GM11168 (cell line): Measurements from ENCODE around the gene MOV10L1.
"Not testable (repeated sequence)": the region's sequence is repeated elsewhere in the genome, so short reads cannot be mapped to it uniquely, and the experiment has no call there.

Experiments used
- in situ Hi-C: fragments of 300-500 bp; cut with MboI; formaldehyde crosslinking; loops from one replicate; pipeline ENCODE4 v1.12.0; 2022; ENCODE audit warnings: low sequenced_read_pairs; ENCODE audit not compliant: unreplicated experiment

MOV10L1 gene

GRCh38 chr22:50121202-50121740 lies 31.5 kb downstream of the MOV10L1 start:
- in situ Hi-C loops = no loop called here

DNA sequence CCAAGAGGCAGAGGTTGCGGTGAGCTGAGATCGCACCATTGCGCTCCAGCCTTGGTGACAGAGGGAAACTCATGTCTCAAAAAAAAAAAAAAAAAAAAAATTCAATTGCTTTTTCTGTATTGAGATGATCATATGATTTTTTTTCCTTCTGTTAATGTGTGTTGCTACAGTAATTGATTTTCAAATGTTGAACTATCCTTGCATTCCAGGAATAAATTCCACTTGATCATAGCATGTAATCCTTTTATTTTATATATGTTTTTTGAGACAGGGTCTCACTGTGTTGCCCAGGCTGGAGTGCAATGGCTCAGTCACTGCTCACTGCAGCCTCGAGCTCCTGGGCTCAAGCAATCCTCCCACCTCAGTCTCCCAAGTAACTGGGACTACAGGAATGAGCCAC lies 33.3 kb downstream of the MOV10L1 start:
- in situ Hi-C loops = no loop called here

DNA sequence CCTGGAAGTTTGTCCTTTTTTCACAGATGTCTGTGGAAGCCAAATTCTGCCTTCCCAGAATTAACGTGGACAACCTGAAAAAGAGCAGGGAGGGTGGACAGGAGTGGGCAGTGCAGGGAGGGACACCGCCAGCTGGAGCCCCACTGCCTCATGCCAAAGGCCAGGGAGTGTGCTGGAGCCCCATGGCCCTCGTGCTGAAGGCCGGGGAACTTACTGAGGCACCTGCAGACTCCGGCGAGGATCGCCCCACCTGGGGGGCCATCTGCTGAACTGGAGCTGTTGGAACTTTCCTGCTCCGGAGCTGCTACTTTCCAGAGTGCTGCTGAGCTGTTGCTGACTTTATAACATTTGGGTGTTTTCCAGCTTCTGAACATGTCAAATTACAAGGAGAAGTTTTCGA lies 35.2 kb downstream of the MOV10L1 start:
- in situ Hi-C loops = no loop called here

GRCh38 chr22:50129121-50129736 lies 39.4 kb downstream of the MOV10L1 start:
- in situ Hi-C loops = no loop called here

- in situ Hi-C loops = no loop called here
Observed at GRCh38 chr22:50131894-50132293, 42.1 kb downstream of the MOV10L1 start.

DNA sequence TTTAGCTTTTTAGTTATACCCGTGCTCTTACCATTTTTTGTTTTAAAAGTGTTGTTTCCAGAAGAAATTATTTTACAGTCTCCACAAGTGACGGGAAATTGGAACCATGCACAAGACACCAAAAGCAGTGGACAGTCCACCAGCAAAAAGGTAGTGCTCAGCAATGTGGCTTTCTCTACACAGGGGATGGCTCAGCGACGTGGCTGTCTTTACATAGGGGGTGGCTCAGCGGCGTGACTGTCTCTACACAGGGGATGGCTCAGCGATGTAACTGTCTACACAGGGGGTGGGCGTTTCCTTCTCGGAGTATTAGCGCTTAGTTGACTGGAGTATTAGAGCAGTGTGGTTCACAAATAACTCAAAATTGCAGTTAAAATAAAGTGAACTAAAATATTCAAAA lies 44.7 kb downstream of the MOV10L1 start:
- in situ Hi-C loops = no loop called here

DNA sequence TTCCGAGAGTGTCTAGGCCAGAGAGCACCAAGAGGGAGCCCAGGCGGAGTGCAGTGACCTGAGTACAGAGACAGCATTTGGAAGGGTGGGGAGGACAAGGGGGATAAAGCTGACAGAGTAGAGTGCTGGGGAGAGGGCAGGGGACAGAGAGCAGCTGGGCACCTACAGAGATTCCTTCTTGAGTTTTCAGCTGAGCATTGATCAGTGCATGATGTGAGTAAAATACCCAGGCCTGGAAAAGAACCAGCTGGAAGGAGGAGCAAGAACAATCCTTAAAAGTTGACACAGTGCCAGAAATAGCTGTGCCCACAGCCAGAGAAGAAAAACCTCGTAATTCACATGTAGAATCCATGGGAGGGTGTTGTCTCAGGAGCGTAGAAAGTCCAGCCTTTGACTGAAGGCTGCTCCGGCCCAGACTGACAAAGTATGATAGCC lies 46.8 kb downstream of the MOV10L1 start:
- in situ Hi-C loops = no loop called here

- in situ Hi-C loops = not testable (repeated sequence)
Observed at GRCh38 chr22:50137277-50137676, 47.5 kb downstream of the MOV10L1 start.

DNA sequence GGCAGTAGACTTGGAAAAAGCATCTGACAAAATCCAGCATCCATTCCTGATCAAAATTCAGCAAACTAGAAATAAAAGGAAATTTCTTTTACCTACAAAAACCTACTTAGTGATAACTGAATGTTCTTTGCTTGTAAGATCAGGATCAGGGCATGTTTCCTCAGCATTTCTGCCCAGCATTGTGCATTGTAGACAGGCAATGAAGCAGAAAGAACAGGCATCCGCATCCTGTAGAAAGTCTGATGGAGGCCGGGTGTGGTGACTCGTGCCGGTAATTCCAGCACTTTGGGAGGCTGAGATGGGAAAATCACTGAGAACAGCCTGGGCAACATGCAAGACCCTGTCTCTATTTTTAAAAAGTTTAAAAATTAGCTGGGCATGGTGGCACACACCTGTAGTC lies 48.2 kb downstream of the MOV10L1 start:
- in situ Hi-C loops = no loop called here

DNA sequence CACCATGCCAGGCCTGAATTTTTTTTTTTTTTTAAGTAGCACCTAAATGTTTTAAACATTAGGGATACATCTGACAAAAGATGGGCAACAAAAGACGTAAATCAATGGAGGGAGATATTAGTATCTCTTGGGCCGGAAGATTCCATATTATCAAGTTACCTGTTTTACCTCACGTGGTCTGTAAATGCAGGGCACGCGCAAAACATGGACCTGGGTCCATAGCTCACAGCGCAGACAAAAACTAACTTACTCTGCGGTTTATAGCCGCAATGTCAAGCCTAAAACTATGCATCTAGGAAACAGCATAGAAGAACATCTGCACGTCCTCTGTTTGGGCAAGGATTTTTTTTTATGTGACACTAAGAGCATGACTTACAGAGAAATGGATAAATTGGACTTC lies 49.2 kb downstream of the MOV10L1 start:
- in situ Hi-C loops = no loop called here

DNA sequence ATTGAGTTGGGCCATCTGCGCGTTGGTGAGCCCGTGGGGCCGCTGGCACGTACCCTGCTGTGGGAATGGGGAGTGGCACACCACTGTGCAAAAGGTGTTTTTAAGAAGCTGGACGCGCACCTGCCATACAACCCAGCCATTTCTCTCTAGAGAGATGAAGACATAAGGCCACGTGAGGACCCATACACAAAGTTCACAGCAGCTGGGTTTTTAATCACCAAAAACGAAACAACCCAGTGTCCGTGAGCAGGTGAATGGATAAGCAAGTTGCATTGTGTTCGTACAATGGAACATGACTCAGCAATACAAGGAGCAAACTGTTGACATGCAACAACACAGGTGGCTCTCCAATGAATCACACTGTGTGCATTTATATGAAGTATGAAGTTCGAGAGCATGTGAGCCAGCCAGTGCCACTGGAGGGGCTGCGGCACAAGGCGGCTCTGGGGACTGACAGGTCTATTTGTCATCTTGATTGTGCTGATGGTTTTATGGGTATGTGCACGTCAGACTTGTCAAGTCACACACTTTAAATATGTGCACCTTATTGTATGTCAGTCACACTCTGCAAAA lies 50.1 kb downstream of the MOV10L1 start:
- in situ Hi-C loops = no loop called here

DNA sequence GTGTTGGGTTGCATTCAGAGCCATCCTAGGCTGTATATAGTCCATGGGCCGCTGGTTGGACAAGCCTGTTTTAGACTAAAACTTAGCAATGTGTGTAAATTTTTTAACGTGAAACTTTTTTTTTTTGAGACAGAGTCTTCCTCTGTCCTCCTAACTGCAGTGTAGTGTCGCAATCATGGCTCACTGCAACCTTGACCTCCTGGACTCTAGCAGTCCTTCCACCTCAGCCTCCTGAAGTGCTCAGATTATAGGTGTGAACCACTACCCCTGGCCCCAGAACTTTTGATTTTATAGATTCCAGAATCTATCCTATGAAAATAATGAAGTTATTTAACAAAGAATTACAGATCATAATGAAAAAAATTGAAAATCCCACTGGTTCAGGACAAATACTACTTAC lies 50.8 kb downstream of the MOV10L1 start:
- in situ Hi-C loops = no loop called here

DNA sequence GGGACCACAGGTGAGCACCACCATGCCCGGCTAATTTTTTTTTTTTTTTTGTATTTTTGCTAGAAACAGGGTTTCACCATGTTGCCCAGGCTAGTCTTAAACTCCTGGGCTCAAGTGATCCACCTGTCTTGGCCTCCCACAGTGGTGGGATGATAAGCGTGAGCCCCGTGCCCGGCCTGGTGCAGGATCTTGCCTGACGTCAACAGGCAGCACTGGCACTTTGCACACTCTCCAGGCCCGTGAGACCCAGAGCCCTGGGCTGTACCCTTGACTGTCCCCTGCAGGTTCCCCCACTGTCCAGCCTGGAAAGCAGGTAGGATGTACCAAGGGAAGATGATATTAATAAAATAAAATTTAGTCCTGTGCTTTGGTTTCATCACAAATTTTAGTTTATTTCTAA lies 51.7 kb downstream of the MOV10L1 start:
- in situ Hi-C loops = no loop called here

DNA sequence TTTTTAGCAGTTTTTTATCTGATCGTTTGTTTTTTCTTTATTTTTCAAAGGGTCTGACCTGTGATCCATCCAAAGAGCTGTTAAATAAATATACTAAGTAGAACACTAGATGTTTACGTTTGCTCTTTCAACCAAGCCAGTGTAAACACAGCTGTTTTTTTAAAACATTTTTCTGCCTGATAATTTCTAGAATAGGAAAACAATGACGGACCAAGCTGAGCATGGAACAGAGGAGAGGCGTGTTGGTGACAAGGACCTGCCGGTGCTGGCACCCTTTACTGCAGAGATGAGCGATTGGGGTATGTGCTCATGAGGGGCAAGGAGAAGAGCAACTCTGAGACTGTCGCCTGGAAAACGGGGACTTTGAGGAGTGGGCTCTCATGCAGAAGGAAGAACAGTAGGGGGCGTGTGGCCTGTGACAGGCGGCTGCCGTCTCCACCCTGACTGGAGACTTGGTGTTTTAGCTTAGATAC lies 52.1 kb downstream of the MOV10L1 start:
- in situ Hi-C loops = no loop called here

GRCh38 chr22:50143096-50143495 lies 53.3 kb downstream of the MOV10L1 start:
- in situ Hi-C loops = no loop called here

DNA sequence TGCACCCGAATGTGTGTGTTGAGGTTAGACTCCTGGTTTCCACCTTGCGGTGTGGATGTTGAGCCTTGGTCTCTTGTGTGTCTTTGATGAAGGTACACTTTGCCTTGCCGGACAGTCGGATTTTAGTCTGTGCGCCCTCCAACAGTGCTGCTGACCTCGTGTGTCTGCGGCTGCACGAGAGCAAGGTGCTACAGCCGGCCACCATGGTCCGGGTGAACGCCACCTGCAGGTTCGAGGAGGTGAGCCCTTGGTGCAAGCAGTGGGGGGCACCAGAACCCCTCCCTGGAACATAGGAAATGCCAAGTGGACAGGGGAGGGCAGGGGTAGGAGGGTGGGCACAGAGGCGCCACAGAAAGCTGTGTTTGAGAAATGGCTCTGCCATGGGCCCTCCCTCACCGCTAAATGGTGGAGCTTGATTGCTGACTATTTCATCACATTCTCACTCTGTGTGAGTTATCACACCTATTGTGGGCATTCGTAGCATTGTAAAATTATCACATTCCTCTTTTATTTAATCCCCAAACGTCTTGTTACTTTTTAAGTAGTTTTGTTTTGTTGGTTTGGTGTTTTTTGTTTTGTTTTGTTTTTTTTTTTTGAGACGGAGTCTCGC lies 54.3 kb downstream of the MOV10L1 start:
- in situ Hi-C loops = no loop called here

DNA sequence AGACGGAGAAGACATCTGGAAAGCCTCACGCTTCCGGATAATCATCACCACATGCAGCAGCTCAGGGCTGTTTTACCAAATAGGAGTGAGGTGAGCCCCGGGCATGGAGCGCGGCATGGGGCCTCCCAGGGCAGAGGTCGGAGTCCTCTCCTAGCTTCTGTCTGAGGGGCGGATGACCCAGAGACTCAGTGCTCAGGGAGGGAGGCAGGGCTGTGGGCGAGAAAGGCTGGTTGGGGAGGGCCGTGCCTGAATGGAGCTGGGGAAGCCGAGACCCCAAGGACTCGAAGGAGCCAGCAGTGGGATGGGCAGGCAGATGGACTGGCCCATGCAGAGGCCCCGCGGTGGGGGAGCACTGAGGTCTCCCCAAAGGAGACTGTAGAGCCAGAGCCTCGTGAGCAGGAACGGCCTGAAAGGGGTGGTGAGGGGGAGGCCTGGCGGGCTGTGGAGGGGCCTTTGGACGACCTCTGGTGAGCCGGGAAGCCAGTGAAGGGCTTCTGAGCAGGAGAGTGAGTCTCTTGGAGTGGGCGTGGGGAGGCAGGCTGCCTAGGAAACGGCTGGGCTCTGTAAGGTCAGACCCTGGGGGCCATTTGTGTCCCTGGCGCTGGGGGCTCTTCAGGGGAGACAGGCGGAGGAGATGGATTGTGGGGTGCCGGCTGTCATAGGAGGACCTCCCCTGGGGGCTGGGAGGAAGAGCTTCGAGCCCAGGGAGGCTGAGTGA lies 56.1 kb downstream of the MOV10L1 start:
- in situ Hi-C loops = no loop called here

- in situ Hi-C loops = no loop called here
Observed at GRCh38 chr22:50146439-50147238, 56.8 kb downstream of the MOV10L1 start.

DNA sequence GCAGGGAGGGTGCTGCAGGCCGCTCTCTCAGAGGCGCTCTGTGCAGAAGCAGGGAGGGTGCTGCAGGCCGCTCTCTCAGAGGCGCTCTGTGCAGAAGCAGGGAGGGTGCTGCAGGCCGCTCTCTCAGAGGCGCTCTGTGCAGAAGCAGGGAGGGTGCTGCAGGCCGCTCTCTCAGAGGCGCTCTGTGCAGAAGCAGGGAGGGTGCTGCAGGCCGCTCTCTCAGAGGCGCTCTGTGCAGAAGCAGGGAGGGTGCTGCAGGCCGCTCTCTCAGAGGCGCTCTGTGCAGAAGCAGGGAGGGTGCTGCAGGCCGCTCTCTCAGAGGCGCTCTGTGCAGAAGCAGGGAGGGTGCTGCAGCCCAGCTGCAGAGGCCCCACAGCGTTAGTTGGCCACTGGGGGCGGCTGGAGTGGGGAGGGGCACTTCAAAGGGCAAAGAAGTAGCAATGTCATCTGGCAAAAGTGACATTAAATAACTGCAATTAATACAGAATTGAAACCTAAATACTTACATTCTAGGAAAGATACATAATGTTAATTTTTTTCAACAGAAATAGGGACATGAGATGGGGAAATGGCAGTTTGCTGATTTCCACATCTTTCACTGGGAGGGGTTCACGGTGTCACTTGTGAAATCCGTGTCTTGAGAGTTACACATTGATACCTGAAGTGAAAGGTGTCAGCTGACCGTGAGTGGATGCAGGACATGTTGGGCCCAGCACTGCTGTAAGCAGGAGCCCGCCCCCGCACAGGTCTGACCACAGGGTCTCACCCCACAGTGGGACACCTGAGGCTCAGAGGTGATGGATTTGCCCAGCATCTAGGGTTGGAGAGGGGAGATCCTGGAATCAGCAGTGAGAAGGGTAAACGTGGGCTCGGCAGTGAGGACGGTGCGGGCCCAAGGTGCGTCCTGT lies 57.7 kb downstream of the MOV10L1 start:
- in situ Hi-C loops = not testable (repeated sequence)
